Keratinocyte (primary cell): ENCODE measurements around the gene ARHGAP15. TPM values are rescaled to one million over a fixed set of nuclear protein-coding genes. Genes with fewer than 3 reads are reported as not detected.

Source experiments
- DNase-seq: peaks from one replicate; pipeline ENCODE4 v3.0.0-alpha.2; 2011; ENCODE audit warnings: low read depth, missing footprints, low spot score
- FAIRE-seq: peaks from 2 replicates; lab custom pipeline; 2011; peaks lifted over from hg19 to GRCh38; lab: Jason Lieb, UNC
- H2AFZ ChIP-seq: 2 replicates; pipeline ENCODE4 v1.6.0; 2012; ENCODE audit warnings: low read length, control low read depth, inconsistent platforms; ENCODE audit not compliant: control insufficient read depth
- H3K27ac ChIP-seq: 2 replicates; pipeline ENCODE4 v1.5.1; 2011; ENCODE audit warnings: low read length; ENCODE audit not compliant: control insufficient read depth, insufficient read depth
- H3K27me3 ChIP-seq: 3 replicates; pipeline ENCODE4 v1.6.0; 2011; ENCODE audit warnings: low read length; ENCODE audit not compliant: control insufficient read depth, insufficient read depth; ENCODE audit errors: extremely low read depth
- H3K36me3 ChIP-seq, 2 experiments: 2 replicates in 1 of 2; 3 replicates in 1 of 2; pipeline ENCODE4 v1.5.1; 2011; ENCODE audit warnings: low read length in 2 of 2, mild to moderate bottlenecking in 1 of 2; ENCODE audit not compliant: control insufficient read depth in 2 of 2, insufficient read depth in 2 of 2; ENCODE audit errors: extremely low read depth in 1 of 2
- H3K4me1 ChIP-seq: 3 replicates; pipeline ENCODE4 v1.5.1; 2011; ENCODE audit warnings: low read length; ENCODE audit not compliant: control insufficient read depth, insufficient read depth; ENCODE audit errors: extremely low read depth
- H3K4me2 ChIP-seq: 3 replicates; pipeline ENCODE4 v1.6.0; 2011; ENCODE audit warnings: low read depth, low read length; ENCODE audit not compliant: control insufficient read depth, insufficient read depth; ENCODE audit errors: extremely low read depth
- H3K4me3 ChIP-seq, 3 experiments: fragments of 200-600 bp in 1 of 3; sonication (generic) in 1 of 3; 2 replicates in 2 of 3; 3 replicates in 1 of 3; pipeline ENCODE4 v1.5.1; 2011 to 2016; ENCODE audit warnings: low read length in 3 of 3, mild to moderate bottlenecking in 3 of 3, control low read depth in 2 of 3, inconsistent platforms in 1 of 3, low read depth in 1 of 3, mixed read lengths in 1 of 3, mixed run types in 1 of 3, moderate library complexity in 1 of 3; ENCODE audit not compliant: control insufficient read depth in 2 of 3, insufficient read depth in 2 of 3; ENCODE audit errors: extremely low read depth in 1 of 3
- H3K79me2 ChIP-seq: 2 replicates; pipeline ENCODE4 v1.6.0; 2012; ENCODE audit warnings: low read length; ENCODE audit not compliant: control insufficient read depth, insufficient read depth
- H3K9ac ChIP-seq: 3 replicates; pipeline ENCODE4 v1.6.0; 2011; ENCODE audit warnings: low read length; ENCODE audit not compliant: control insufficient read depth, insufficient read depth; ENCODE audit errors: extremely low read depth
- H3K9me1 ChIP-seq: 3 replicates; pipeline ENCODE4 v1.6.0; 2011; ENCODE audit warnings: low read length; ENCODE audit not compliant: control insufficient read depth, insufficient read depth; ENCODE audit errors: extremely low read depth
- H3K9me3 ChIP-seq: 2 replicates; pipeline ENCODE4 v1.5.1; 2012; ENCODE audit warnings: low read depth, low read length; ENCODE audit not compliant: control insufficient read depth
- H4K20me1 ChIP-seq: 3 replicates; pipeline ENCODE4 v1.6.0; 2011; ENCODE audit warnings: low read length; ENCODE audit not compliant: control insufficient read depth, insufficient read depth; ENCODE audit errors: extremely low read depth
- EZH2 ChIP-seq: IDR thresholded peaks from one replicate; pipeline ENCODE4 v1.6.1; 2012; ENCODE audit warnings: inconsistent platforms, mild to moderate bottlenecking, low read length, moderate library complexity
- dilution Hi-C: fragments of 300-500 bp; cut with MboI; formaldehyde crosslinking; loops from one replicate; pipeline ENCODE4 v1.7.0; 2020; ENCODE audit warnings: low sequenced_read_pairs; ENCODE audit not compliant: extremely low pct_ligation_motif_present
- polyA plus RNA-seq, 5 experiments: library from polyadenylated mRNA; depleted of rRNA in 3 of 5; stranded (reverse) in 3 of 5; stranded (forward) in 1 of 5; unstranded in 1 of 5; fragments of >200 nt; gene quantifications; 1 replicate in 1 of 5; 2 replicates in 3 of 5; 3 replicates in 1 of 5; pipeline versions ENCODE4 v1.2.1 to v1.2.3, GENCODE V29; 2011 to 2012; ENCODE audit warnings: missing spikeins in 2 of 5, low read depth in 1 of 5, low replicate concordance in 1 of 5
- TF ChIP-seq, protein P1 (sequence below), 3 experiments: IDR thresholded peaks in 1 of 3; conservative IDR thresholded peaks in 1 of 3; optimal IDR thresholded peaks in 1 of 3; 2 replicates in 2 of 3; 3 replicates in 1 of 3; pipeline versions ENCODE3 to v1.5.1; 2011; ENCODE audit warnings: low read length in 3 of 3, mild to moderate bottlenecking in 3 of 3, moderate library complexity in 2 of 3, control low read depth in 1 of 3, inconsistent platforms in 1 of 3; ENCODE audit not compliant: insufficient read depth in 2 of 3; ENCODE audit errors: extremely low read depth in 1 of 3

ARHGAP15 gene
- polyA plus RNA-seq, 1 donor (not counting 4 experiments of a cell fraction or from before 2014, with no cell fraction given): not detected

DNA sequence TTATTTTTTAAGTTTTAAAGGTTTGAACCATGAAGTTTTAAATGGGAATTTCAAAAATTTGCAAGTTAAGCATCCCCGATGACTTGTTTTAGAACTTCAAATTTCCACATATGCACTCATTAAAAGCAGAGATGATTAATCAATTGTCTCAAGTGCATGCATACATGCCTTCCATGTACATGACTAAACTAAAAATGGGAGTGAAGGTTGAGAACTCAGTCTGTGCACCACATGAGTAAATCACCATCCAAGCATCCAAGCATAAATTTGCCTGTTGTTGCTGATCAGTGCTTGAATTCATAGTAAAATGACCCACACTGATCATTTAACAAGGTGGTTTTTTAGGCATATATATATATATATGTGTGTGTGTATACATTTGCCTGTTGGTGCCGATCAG lies 249.8 kb downstream of the ARHGAP15 start:
- H3K9me3 ChIP-seq: no peaks in the 10 kb centered on the region
- no peaks in the 10 kb centered on the region for H3K36me3 ChIP-seq
- H3K27me3 ChIP-seq: no peaks in the 10 kb centered on the region
- no peak overlapping the region for H3K4me3 ChIP-seq
- FAIRE-seq (no peak), DNase-seq (no peak)
- TF ChIP-seq, protein P1, sequence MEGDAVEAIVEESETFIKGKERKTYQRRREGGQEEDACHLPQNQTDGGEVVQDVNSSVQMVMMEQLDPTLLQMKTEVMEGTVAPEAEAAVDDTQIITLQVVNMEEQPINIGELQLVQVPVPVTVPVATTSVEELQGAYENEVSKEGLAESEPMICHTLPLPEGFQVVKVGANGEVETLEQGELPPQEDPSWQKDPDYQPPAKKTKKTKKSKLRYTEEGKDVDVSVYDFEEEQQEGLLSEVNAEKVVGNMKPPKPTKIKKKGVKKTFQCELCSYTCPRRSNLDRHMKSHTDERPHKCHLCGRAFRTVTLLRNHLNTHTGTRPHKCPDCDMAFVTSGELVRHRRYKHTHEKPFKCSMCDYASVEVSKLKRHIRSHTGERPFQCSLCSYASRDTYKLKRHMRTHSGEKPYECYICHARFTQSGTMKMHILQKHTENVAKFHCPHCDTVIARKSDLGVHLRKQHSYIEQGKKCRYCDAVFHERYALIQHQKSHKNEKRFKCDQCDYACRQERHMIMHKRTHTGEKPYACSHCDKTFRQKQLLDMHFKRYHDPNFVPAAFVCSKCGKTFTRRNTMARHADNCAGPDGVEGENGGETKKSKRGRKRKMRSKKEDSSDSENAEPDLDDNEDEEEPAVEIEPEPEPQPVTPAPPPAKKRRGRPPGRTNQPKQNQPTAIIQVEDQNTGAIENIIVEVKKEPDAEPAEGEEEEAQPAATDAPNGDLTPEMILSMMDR (optimal IDR thresholded peaks at IDR 0.05 in 1 of 3, IDR thresholded peaks at IDR 0.05 in 1 of 3, conservative IDR thresholded peaks at IDR 0.05 in 1 of 3; ENCODE audit: extremely low read depth in 1 of 3, insufficient read depth in 2 of 3, low read length in 3 of 3): no peak
- TF ChIP-seq EZH2: no peak
- no peak overlapping the region for H3K4me2 ChIP-seq
- no peak overlapping the region for H3K9ac ChIP-seq
- no peaks in the 10 kb centered on the region for H3K4me1 ChIP-seq
- no peaks in the 10 kb centered on the region for H3K9me1 ChIP-seq
- H3K27ac ChIP-seq: no peak overlapping the region
- no peak overlapping the region for H2AFZ ChIP-seq
- dilution Hi-C loops: no loop called here
- no peaks in the 10 kb centered on the region for H3K79me2 ChIP-seq
- no peaks in the 10 kb centered on the region for H4K20me1 ChIP-seq

- Histone ChIP-seq H3K4me2 (no peak overlapping the region), H4K20me1 (no peaks in the 10 kb centered on the region), H3K4me3 (no peak overlapping the region), H3K27ac (no peak overlapping the region), H3K9me1 (no peaks in the 10 kb centered on the region), H3K4me1 (no peaks in the 10 kb centered on the region), H3K27me3 (no peaks in the 10 kb centered on the region), H3K79me2 (no peaks in the 10 kb centered on the region), H3K36me3 (no peaks in the 10 kb centered on the region), H2AFZ (no peak overlapping the region), H3K9ac (no peak overlapping the region), H3K9me3 (no peaks in the 10 kb centered on the region)
- FAIRE-seq (no peak), DNase-seq (no peak)
- TF ChIP-seq, protein P1 (optimal IDR thresholded peaks at IDR 0.05 in 1 of 3, IDR thresholded peaks at IDR 0.05 in 1 of 3, conservative IDR thresholded peaks at IDR 0.05 in 1 of 3; ENCODE audit: extremely low read depth in 1 of 3, insufficient read depth in 2 of 3, low read length in 3 of 3): no peak
- TF ChIP-seq EZH2: no peak
- dilution Hi-C loops: no loop called here
Measured at GRCh38 chr2:143379955-143380354, 250.7 kb downstream of the ARHGAP15 start.
